K562 (cell line): Measurements from ENCODE around the gene DHDDS. TPM values are rescaled to one million over a fixed set of nuclear protein-coding genes. Genes with fewer than 3 reads are reported as not detected.

Experiments
- ARID4B ChIP-seq: sonication (generic); formaldehyde crosslinking; IDR thresholded peaks from 2 replicates; pipeline ENCODE4 v1.8.0; 2022; ENCODE audit warnings: mild to moderate bottlenecking, missing genetic modification reagents
- CCAR2 ChIP-seq: fragments of 200-400 bp; formaldehyde crosslinking; IDR thresholded peaks from 2 replicates; pipeline ENCODE4 v1.6.1; 2017; ENCODE audit warnings: mild to moderate bottlenecking, low read depth, low read length
- CREB1 ChIP-seq, 2 experiments: sonication (generic) in 1 of 2; formaldehyde crosslinking in 1 of 2; IDR thresholded peaks; 2 replicates each; pipeline versions ENCODE4 v1.6.1 to v1.8.0; 2012 to 2022; ENCODE audit warnings: inconsistent platforms in 1 of 2, mild to moderate bottlenecking in 1 of 2, missing genetic modification reagents in 1 of 2, moderate library complexity in 1 of 2
- ETV5 ChIP-seq: sonication (generic); formaldehyde crosslinking; IDR thresholded peaks from 2 replicates; pipeline ENCODE4 v1.4.0; 2020; ENCODE audit warnings: low read depth, mild to moderate bottlenecking, missing genetic modification reagents
- FOXM1 ChIP-seq, 2 experiments: fragments of 450-650 bp in 1 of 2; sonication (generic) in 1 of 2; formaldehyde crosslinking in 1 of 2; IDR thresholded peaks; 2 replicates each; pipeline versions ENCODE4 v1.6.1 to v1.9.0; 2017 to 2022; ENCODE audit warnings: low read depth in 2 of 2, mild to moderate bottlenecking in 2 of 2, missing genetic modification reagents in 1 of 2, moderate library complexity in 1 of 2
- HES1 ChIP-seq: fragments of 450-650 bp; IDR thresholded peaks from 2 replicates; pipeline ENCODE4 v1.6.1; 2016; ENCODE audit warnings: low read depth, mild to moderate bottlenecking, moderate library complexity
- NR0B1 ChIP-seq: fragments of 450-650 bp; IDR thresholded peaks from one replicate; pipeline ENCODE4 v1.6.1; 2018; ENCODE audit warnings: mild to moderate bottlenecking, moderate library complexity; ENCODE audit not compliant: partially characterized antibody
- ZBTB49 ChIP-seq: sonication (generic); formaldehyde crosslinking; IDR thresholded peaks from 2 replicates; pipeline ENCODE4 v1.8.0; 2022; ENCODE audit warnings: missing genetic modification reagents, mild to moderate bottlenecking, borderline replicate concordance
- ZNF24 ChIP-seq: fragments of 450-650 bp; IDR thresholded peaks from 2 replicates; pipeline ENCODE4 v1.6.1; 2016
- ZNF280B ChIP-seq: fragments of 250-450 bp; sonication (Bioruptor Pico); IDR thresholded peaks from 2 replicates; pipeline ENCODE4 v1.5.1; 2021; ENCODE audit warnings: mild to moderate bottlenecking
- polyA plus RNA-seq, 8 experiments: library from polyadenylated mRNA; depleted of rRNA in 4 of 8; stranded (reverse) in 5 of 8; unstranded in 3 of 8; fragments of >200 nt; fragmentation: Nextera tagmentation in 2 of 8; fragmentation: Illumina TruSeq in 1 of 8; extraction: Ambion mirVana in 2 of 8; extraction: Trizol in 1 of 8; gene quantifications; 2 replicates each; pipeline versions ENCODE4 v1.2.1 to v1.2.3, GENCODE V29; 2011 to 2014; ENCODE audit warnings: inconsistent platforms in 1 of 8, missing spikeins in 1 of 8
- total RNA-seq, 7 experiments: library from RNA; depleted of rRNA in 6 of 7; stranded (reverse); fragments of >200 nt in 6 of 7; fragmentation: Illumina TruSeq in 2 of 7; extraction: Trizol in 2 of 7; gene quantifications; 2 replicates each; pipeline versions ENCODE4 v1.2.1 to v1.2.3, GENCODE V29; 2011 to 2021; ENCODE audit warnings: low replicate concordance in 1 of 7

The DHDDS gene
- total and polyA plus RNA-seq, 9 of the 15 experiments (the other 6 are each of a cell fraction or from before 2014, with no cell fraction given): 33.3 to 55.0 (median 44.3) TPM

- peak; percentile 65 for TF ChIP-seq FOXM1 (IDR thresholded peaks at IDR 0.05; ENCODE audit: low read depth)
- 0 out of 2 replicates have a peak, but pooled peaks have one; percentile 71 for TF ChIP-seq FOXM1 (CRISPR knock-in tag; IDR thresholded peaks at IDR 0.05; ENCODE audit: low read depth)
- no peak for TF ChIP-seq CCAR2
- peak; percentile 93 for TF ChIP-seq ARID4B (CRISPR knock-in tag)
- TF ChIP-seq HES1: peak; percentile 60
- TF ChIP-seq ZNF280B: no peak
- no peak for TF ChIP-seq ZBTB49 (CRISPR knock-in tag)
- TF ChIP-seq ZNF24: no peak
- TF ChIP-seq ETV5 (CRISPR knock-in tag): no peak
- peak; percentile 59; the same call in 1 of the 2 replicates for TF ChIP-seq CREB1 (IDR thresholded peaks at IDR 0.05)
- TF ChIP-seq CREB1 (CRISPR knock-in tag; IDR thresholded peaks at IDR 0.05): peak; percentile 65; the same call in 1 of the 2 replicates
- no peak for TF ChIP-seq NR0B1
Measured at GRCh38 chr1:26472901-26473845, 41.1 kb downstream of the DHDDS start (continued).
